ENCODE measurements around the gene CENPB. TPM values are rescaled to one million over a fixed set of nuclear protein-coding genes. Genes with fewer than 3 reads are reported as not detected.
A peak's percentile ranks its signal among the peaks of the same experiment; 100 is the strongest.

The CENPB gene
- total RNA-seq, 4 donors from 2014 or later, result 64.8 to 94.9 (median 80.8) TPM

DNA sequence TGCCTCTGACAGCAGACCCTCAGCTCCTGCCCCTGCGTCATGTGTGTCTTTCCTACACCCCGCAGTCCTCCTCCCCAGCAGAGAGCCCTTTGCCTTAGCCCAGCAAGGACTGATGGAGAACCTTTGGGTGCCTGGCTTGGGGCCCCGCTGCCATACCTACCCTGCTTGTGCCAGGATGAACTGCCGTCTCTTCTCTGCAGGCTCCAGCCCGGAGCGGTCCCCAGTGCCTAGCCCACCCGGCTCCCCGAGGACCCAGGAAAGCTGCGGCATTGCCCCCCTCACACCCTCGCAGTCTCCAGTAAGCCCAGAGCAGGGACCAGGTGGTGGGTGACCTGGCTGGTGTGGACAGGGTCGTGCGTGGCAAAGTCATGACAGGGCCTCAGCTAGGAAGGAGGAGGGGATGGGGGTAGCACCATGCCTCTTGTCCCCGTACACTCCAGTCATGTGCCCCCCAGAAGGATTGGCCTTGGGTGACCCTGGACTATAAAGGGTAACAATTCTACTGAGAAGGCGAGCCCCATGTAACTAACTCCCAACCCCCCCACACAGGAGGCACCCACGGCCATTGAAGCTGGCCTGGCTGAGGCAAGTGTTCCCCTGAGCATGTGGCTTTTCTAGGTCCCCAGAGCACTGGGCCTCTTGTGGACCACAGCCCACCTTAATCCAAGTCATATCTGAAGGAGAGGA lies 45.8 kb downstream of the CENPB start:
- no peak for TF ChIP-seq POLR2A (IDR thresholded peaks at IDR 0.05)
- TF ChIP-seq, protein P1, sequence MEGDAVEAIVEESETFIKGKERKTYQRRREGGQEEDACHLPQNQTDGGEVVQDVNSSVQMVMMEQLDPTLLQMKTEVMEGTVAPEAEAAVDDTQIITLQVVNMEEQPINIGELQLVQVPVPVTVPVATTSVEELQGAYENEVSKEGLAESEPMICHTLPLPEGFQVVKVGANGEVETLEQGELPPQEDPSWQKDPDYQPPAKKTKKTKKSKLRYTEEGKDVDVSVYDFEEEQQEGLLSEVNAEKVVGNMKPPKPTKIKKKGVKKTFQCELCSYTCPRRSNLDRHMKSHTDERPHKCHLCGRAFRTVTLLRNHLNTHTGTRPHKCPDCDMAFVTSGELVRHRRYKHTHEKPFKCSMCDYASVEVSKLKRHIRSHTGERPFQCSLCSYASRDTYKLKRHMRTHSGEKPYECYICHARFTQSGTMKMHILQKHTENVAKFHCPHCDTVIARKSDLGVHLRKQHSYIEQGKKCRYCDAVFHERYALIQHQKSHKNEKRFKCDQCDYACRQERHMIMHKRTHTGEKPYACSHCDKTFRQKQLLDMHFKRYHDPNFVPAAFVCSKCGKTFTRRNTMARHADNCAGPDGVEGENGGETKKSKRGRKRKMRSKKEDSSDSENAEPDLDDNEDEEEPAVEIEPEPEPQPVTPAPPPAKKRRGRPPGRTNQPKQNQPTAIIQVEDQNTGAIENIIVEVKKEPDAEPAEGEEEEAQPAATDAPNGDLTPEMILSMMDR (IDR thresholded peaks at IDR 0.05), result no peak
- intact Hi-C loops (cut with DNase I), result no loop called here
- H3K36me3 ChIP-seq, result no peaks in the 10 kb centered on the region
- peak overlapping the region in 1 of 3 donors; percentile 53 for H3K27ac ChIP-seq
- 91 to 92% methylated on average over 15 of the region's 15 CpGs for WGBS, 2 donors
- no peak for DNase-seq
- no peaks in the 10 kb centered on the region for H3K9me3 ChIP-seq
- H3K4me3 ChIP-seq (replicated peaks in 1 of 3), result no peak overlapping the region
- H3K27me3 ChIP-seq, result no peaks in the 10 kb centered on the region
- peaks cover 3 to 24% of the 10 kb centered on the region in 2 donors for H3K4me1 ChIP-seq

DNA sequence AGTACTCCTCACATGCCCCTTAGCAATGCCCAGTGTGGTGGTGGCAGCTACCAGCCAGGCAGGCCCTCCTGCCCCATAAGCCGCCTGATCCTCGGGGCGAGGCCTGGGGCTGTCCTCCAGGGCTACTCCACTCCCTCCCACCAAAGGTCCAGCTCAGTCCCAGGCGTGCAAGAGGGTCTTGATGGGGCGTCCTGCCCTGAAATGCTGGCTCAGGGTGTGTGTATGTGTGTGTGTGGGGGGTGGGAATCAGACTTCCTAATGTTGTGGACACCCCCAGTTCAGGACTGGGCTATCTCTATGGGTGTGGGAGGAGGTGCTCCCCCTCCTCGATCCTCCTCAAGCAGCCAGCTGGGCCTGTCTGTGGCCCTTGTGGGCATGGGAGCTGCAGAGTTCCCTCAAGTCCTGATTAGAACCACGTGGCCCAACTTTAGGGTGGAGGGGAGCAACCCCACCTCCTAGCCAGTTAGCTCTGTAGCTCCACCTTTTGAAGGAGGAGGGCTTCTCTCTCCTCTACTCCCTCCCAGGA lies 46.6 kb downstream of the CENPB start:
- no peak for DNase-seq
- H3K27me3 ChIP-seq, result no peaks in the 10 kb centered on the region
- H3K27ac ChIP-seq, result peak overlapping the region in 1 of 3 donors; percentile 53
- peaks cover 3 to 19% of the 10 kb centered on the region in 2 donors for H3K4me1 ChIP-seq
- no peaks in the 10 kb centered on the region for H3K9me3 ChIP-seq
- intact Hi-C loops (cut with DNase I), result no loop called here
- 89 to 90% methylated on average over 3 to 6 of the region's 7 CpGs for WGBS, 2 donors
- no peaks in the 10 kb centered on the region for H3K36me3 ChIP-seq
- H3K4me3 ChIP-seq (replicated peaks in 1 of 3), result no peak overlapping the region
- TF ChIP-seq, protein P1 (IDR thresholded peaks at IDR 0.05), result no peak
- TF ChIP-seq POLR2A (IDR thresholded peaks at IDR 0.05), result no peak

DNA sequence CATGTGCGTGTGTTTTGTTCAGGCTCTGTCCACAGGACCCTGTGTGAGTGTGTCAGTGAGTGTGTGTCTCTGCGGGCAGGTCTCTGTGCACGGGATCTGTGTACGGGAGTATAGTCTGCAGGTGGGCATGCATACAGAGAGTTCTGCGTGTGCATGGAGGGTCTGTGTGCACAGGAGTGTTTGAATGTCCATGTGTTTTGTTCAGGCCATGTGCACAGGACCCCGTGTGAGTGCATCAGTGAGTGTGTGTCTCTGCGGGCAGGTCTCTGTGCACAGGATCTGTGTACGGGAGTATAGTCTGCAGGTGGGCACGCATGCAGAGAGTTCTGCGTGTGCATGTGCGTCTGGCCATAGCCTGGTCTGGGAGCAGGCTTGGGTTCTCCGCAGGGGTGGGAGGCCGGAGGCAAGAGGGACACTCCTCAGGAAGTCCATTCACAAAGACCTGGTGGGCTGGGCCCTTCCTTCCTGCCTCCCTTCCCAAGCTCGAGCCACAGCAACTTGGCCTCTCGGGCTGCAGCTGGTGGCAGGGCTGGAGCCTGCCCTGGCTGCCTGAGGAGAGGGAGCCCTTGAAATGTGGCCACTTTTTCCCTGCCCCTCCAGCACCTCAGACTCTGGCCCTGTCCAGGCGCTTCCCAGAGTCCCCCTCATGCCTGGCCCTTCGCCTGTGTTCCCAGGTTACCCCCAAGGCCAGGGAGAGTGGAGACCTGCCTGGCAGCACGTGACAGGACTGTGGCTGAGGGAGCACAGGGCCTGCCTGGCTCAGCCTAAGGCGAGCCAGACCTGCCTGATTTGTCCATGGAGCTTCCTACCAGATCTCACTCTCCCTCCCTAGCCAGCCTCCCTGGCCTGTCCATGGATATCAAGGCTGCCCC lies 47.2 kb downstream of the CENPB start:
- intact Hi-C loops (cut with DNase I), result no loop called here
- WGBS, 2 donors, result 71 to 74% methylated on average over 18 to 19 of the region's 19 CpGs
- H3K4me3 ChIP-seq (replicated peaks in 1 of 3), result no peak overlapping the region
- peaks cover 0 to 22% of the 10 kb centered on the region in 2 donors for H3K4me1 ChIP-seq
- no peak for TF ChIP-seq POLR2A (IDR thresholded peaks at IDR 0.05)
- TF ChIP-seq, protein P1 (IDR thresholded peaks at IDR 0.05), result no peak
- peak overlapping the region in 1 of 3 donors; percentile 53 for H3K27ac ChIP-seq
- DNase-seq, result no peak
- no peaks in the 10 kb centered on the region for H3K27me3 ChIP-seq
- H3K36me3 ChIP-seq, result no peaks in the 10 kb centered on the region
- no peaks in the 10 kb centered on the region for H3K9me3 ChIP-seq

DNA sequence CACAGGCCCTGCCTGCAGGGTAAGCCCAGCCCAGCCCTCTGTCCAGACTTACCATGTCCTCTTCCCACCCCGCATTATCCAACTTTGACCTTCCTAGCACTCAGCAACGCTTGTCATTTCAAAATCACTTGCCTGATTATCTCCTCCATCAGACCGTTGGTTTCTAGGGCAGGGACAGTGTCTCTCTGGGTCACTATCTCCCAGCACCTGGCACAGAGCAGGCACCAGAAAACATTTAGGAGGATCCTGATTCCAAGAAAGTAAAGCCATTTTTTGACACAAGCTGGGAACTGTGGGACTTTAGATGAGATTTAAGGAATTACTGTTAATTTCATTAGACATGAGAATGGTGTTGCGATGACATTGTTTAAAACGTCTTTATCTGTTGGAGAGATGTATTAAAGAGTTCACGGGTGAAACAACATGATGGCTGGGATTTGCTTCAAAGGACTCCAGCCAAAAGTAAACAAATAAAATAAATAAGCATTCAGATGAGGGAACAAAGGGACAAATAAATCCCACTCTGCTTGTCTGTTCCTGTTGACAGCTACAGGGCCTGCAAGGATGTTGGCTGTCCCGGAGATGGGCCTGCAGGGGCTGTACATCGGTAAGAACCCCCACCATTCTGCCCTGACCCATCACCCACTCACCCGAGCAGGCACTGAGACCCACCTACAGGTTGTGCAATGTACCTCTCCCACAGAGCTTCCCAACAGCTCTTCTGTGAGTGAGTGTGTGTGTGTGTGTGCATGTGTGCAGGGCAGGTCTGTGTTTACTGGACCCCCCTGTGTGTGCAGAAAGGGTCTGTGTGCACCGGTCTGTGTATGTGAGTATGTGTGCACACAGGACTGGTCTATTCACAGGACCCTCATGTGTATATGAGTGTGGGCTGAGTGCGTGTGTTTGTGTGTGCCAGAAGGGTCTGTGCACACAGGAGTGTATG lies 48.2 kb downstream of the CENPB start:
- no peaks in the 10 kb centered on the region for H3K36me3 ChIP-seq
- H3K4me1 ChIP-seq, result peaks cover 8 to 30% of the 10 kb centered on the region in 2 donors
- no peaks in the 10 kb centered on the region for H3K9me3 ChIP-seq
- H3K4me3 ChIP-seq (replicated peaks in 1 of 3), result no peak overlapping the region
- no peaks in the 10 kb centered on the region for H3K27me3 ChIP-seq
- H3K27ac ChIP-seq, result no peak overlapping the region
- TF ChIP-seq, protein P1 (IDR thresholded peaks at IDR 0.05), result no peak
- no peak for TF ChIP-seq POLR2A (IDR thresholded peaks at IDR 0.05)
- intact Hi-C loops (cut with DNase I), result no loop called here
- WGBS, 2 donors, result 69% methylated on average over 11 of the region's 11 CpGs
- no peak for DNase-seq

Data from thyroid gland (tissue), 4 donors.